Measurements from ENCODE around the gene RUNX2. TPM values are rescaled to one million over a fixed set of nuclear protein-coding genes. Genes with fewer than 3 reads are reported as not detected.

The RUNX2 gene
- total and polyA plus RNA-seq, 9 of the 15 experiments (the other 6 are each of a cell fraction or from before 2014, with no cell fraction given): 0.29 to 1.00 (median 0.43) TPM

- WGBS (ENCODE audit: insufficient coverage, low coverage, missing lambda C conversion rate): 6% methylated on average over 1 of the region's 1 CpG
- ChIA-PET CTCF (ENCODE audit: low intra/inter-chr PET ratio) (no interaction called here), POLR2A (interaction anchor here (0.7 kb wide), 2 partner anchors 903 to 1044 kb away, joined by 4 read pairs; no protein-coding TSS in a partner anchor)
- Histone ChIP-seq H3K27ac (ENCODE audit: extremely low read depth, low read depth, low read length) (no peak overlapping the region), H2AFZ (ENCODE audit: low read depth, low read length) (no peak overlapping the region), H3K9ac (ENCODE audit: insufficient read depth in 1 of 2, low read depth in 2 of 2, low read length in 2 of 2) (no peak overlapping the region), H3K79me2 (ENCODE audit: control insufficient read depth, insufficient read depth, low read length) (no peaks in the 10 kb centered on the region), H3K27me3 (ENCODE audit: control insufficient read depth in 2 of 2, insufficient read depth in 2 of 2, low read length in 2 of 2) (peaks cover 3 to 24% of the 10 kb centered on the region in 2 experiments; a peak in 4 of 5 replicates), H3K4me1 (replicated peaks in 1 of 2; ENCODE audit: control insufficient read depth in 2 of 2, insufficient read depth in 2 of 2, low read length in 2 of 2) (no peaks in the 10 kb centered on the region), H3K9me3 (replicated peaks; ENCODE audit: control insufficient read depth, insufficient read depth, low read depth, low read length) (no peaks in the 10 kb centered on the region), H3K36me3 (ENCODE audit: control insufficient read depth, insufficient read depth, low read length) (no peaks in the 10 kb centered on the region), H3K9me1 (ENCODE audit: control insufficient read depth, insufficient read depth, low read length) (no peaks in the 10 kb centered on the region), H3K4me2 (ENCODE audit: insufficient read depth, low read length) (no peak overlapping the region), H4K20me1 (replicated peaks; ENCODE audit: control insufficient read depth, insufficient read depth, low read length) (no peaks in the 10 kb centered on the region), H3K4me3 (no peak overlapping the region)
- in situ Hi-C loops (cut with MboI) (no loop called here), intact Hi-C loops (cut with micrococcal nuclease) (no loop called here)
- no TSS peak for BruUV-seq (replicated peaks)
- TF ChIP-seq RBM15 (IDR thresholded peaks at IDR 0.05; ENCODE audit: insufficient read depth, low read length) (no peak), DMBX1 (CRISPR knock-in tag; IDR thresholded peaks at IDR 0.05; ENCODE audit: borderline replicate concordance) (no peak), RAD21 (CRISPR knock-in tag; conservative IDR thresholded peaks at IDR 0.05 in 1 of 2, IDR thresholded peaks at IDR 0.05 in 1 of 2) (no peak), ZNF239 (CRISPR knock-in tag; IDR thresholded peaks at IDR 0.05) (no peak), HIVEP1 (CRISPR knock-in tag; IDR thresholded peaks at IDR 0.05) (no peak), SRSF7 (optimal IDR thresholded peaks at IDR 0.05; ENCODE audit: low read depth, low read length) (no peak), ZKSCAN8 (CRISPR knock-in tag; IDR thresholded peaks at IDR 0.05) (no peak), PATZ1 (CRISPR knock-in tag; IDR thresholded peaks at IDR 0.05; ENCODE audit: borderline replicate concordance) (no peak), TSC22D4 (tag; IDR thresholded peaks at IDR 0.05) (no peak), ZNF311 (CRISPR knock-in tag; IDR thresholded peaks at IDR 0.05) (no peak)
- DNase-seq (ENCODE audit: extremely low read depth in 1 of 4, low spot score in 3 of 4) (no peak), FAIRE-seq (no peak), ATAC-seq (no peak)
These were observed 246.8 kb downstream of the RUNX2 start for GRCh38 chr6:45574885-45575284.

Measured in K562 (cell line).